Endothelial cell of umbilical vein (primary cell): ENCODE data around the gene CCL13. TPM values are rescaled to one million over a fixed set of nuclear protein-coding genes. Genes with fewer than 3 reads are reported as not detected.

Source experiments
- BruUV-seq: library from RNA; stranded (reverse); fragments of 400-500 nt; replicated peaks from 2 replicates; lab custom pipeline; 2021; lab: Mats Ljungman, UMichigan
- CTCF ChIA-PET: fragments of 300-600, 350-600 bp; sonication (Branson Sonifier 250); formaldehyde crosslinking; loops from one replicate; lab custom pipeline; 2021; ENCODE audit warnings: antibody characterized with exemption, inconsistent platforms; lab: Charles Lee
- POLR2A ChIA-PET: fragments of 300-600, 350-600 bp; sonication (Branson Sonifier 250); formaldehyde crosslinking; loops from one replicate; lab custom pipeline; 2021; ENCODE audit warnings: antibody characterized with exemption, inconsistent platforms; lab: Charles Lee
- DNase-seq: peaks from one replicate; pipeline ENCODE4 v3.0.0-alpha.2; 2011; ENCODE audit warnings: low read depth, low spot score
- FAIRE-seq: peaks from 2 replicates; lab custom pipeline; 2011; peaks lifted over from hg19 to GRCh38; lab: Jason Lieb, UNC
- H2AFZ ChIP-seq: 2 replicates; pipeline ENCODE4 v1.6.0; 2012; ENCODE audit warnings: low read depth, low read length, control low read depth, inconsistent platforms
- H3K27ac ChIP-seq: 2 replicates; pipeline ENCODE4 v1.5.1; 2011; ENCODE audit warnings: low read depth, mild to moderate bottlenecking, control low read depth, low read length, moderate library complexity; ENCODE audit not compliant: insufficient read depth
- H3K27me3 ChIP-seq, 2 experiments: 2 replicates each; pipeline versions ENCODE4 v1.6.0 to v1.6.1; 2011; ENCODE audit warnings: low read length in 2 of 2, mixed read lengths in 1 of 2; ENCODE audit not compliant: control insufficient read depth in 2 of 2, insufficient read depth in 2 of 2
- H3K36me3 ChIP-seq, 2 experiments: 2 replicates in 1 of 2; 3 replicates in 1 of 2; pipeline ENCODE4 v1.5.1; 2011; ENCODE audit warnings: low read length in 2 of 2, mild to moderate bottlenecking in 1 of 2, moderate library complexity in 1 of 2; ENCODE audit not compliant: control insufficient read depth in 2 of 2, insufficient read depth in 2 of 2; ENCODE audit errors: extremely low read depth in 1 of 2
- H3K4me1 ChIP-seq: 3 replicates; pipeline ENCODE4 v1.5.1; 2011; ENCODE audit warnings: mild to moderate bottlenecking, low read length; ENCODE audit not compliant: control insufficient read depth, insufficient read depth; ENCODE audit errors: extremely low read depth
- H3K4me2 ChIP-seq: 2 replicates; pipeline ENCODE4 v1.6.1; 2011; ENCODE audit warnings: low read length, control low read depth, mixed read lengths; ENCODE audit not compliant: insufficient read depth
- H3K4me3 ChIP-seq, 3 experiments: fragments of 200-600 bp in 1 of 3; sonication (generic), shearing (Covaris generic) in 1 of 3; replicated peaks in 1 of 3; 2 replicates each; pipeline ENCODE4 v1.5.1; 2011 to 2016; ENCODE audit warnings: control low read depth in 3 of 3, low read length in 3 of 3, mild to moderate bottlenecking in 2 of 3, inconsistent platforms in 1 of 3, low read depth in 1 of 3, moderate library complexity in 1 of 3; ENCODE audit not compliant: insufficient read depth in 1 of 3
- H3K79me2 ChIP-seq: 2 replicates; pipeline ENCODE4 v1.6.0; 2012; ENCODE audit warnings: low read length, inconsistent platforms; ENCODE audit not compliant: control insufficient read depth, insufficient read depth
- H3K9ac ChIP-seq: replicated peaks from 2 replicates; pipeline ENCODE3; 2011; ENCODE audit warnings: low read length, control low read depth; ENCODE audit not compliant: insufficient read depth; ENCODE audit errors: extremely low read depth
- H3K9me1 ChIP-seq: replicated peaks from 3 replicates; pipeline ENCODE4 v1.6.0; 2011; ENCODE audit warnings: mild to moderate bottlenecking, low read length; ENCODE audit not compliant: control insufficient read depth, insufficient read depth; ENCODE audit errors: extremely low read depth
- H3K9me3 ChIP-seq: replicated peaks from 2 replicates; pipeline ENCODE4 v1.5.1; 2012; ENCODE audit warnings: low read length, inconsistent platforms; ENCODE audit not compliant: control insufficient read depth, insufficient read depth
- H4K20me1 ChIP-seq: replicated peaks from 2 replicates; pipeline ENCODE3; 2011; ENCODE audit warnings: mild to moderate bottlenecking, low read length; ENCODE audit not compliant: control insufficient read depth, insufficient read depth; ENCODE audit errors: extremely low read depth
- FOS ChIP-seq: IDR thresholded peaks from 2 replicates; pipeline ENCODE4 v1.6.1; 2011; ENCODE audit warnings: mild to moderate bottlenecking, low read length, moderate library complexity, borderline replicate concordance; ENCODE audit not compliant: insufficient read depth
- GATA2 ChIP-seq: IDR thresholded peaks from 2 replicates; pipeline ENCODE4 v1.7.0; 2011; ENCODE audit warnings: low read depth, mild to moderate bottlenecking, moderate library complexity, mixed read lengths, low read length; ENCODE audit not compliant: insufficient read length, insufficient read depth
- JUN ChIP-seq: IDR thresholded peaks from 2 replicates; pipeline ENCODE4 v1.6.1; 2011; ENCODE audit warnings: borderline replicate concordance, low read depth; ENCODE audit not compliant: insufficient read length, insufficient read depth
- MYC ChIP-seq: IDR thresholded peaks from one replicate; pipeline ENCODE4 v1.6.1; 2011; ENCODE audit warnings: mild to moderate bottlenecking, low read depth, low read length
- POLR2A ChIP-seq: IDR thresholded peaks from 2 replicates; pipeline ENCODE4 v1.6.1; 2012; ENCODE audit warnings: low read depth, mild to moderate bottlenecking, control low read depth, low read length
- POLR2AphosphoS5 ChIP-seq: IDR thresholded peaks from 2 replicates; pipeline ENCODE4 v1.6.1; 2012; ENCODE audit warnings: low read depth, mild to moderate bottlenecking, control low read depth, low read length, moderate library complexity; ENCODE audit not compliant: insufficient read depth
- dilution Hi-C: fragments of 300-500 bp; cut with MboI; formaldehyde crosslinking; loops from one replicate; pipeline ENCODE4 v1.15.0; 2019; ENCODE audit warnings: low sequenced_read_pairs; ENCODE audit not compliant: extremely low pct_ligation_motif_present
- intact Hi-C: fragments of 100-400 bp; cut with micrococcal nuclease; formaldehyde crosslinking; loops from one replicate; pipeline ENCODE4 v1.10.0; 2022
- polyA plus RNA-seq, 4 experiments: library from polyadenylated mRNA; depleted of rRNA in 3 of 4; stranded (reverse) in 3 of 4; unstranded in 1 of 4; fragments of >200 nt; gene quantifications; 2 replicates each; pipeline versions ENCODE4 v1.2.1 to v1.2.3, GENCODE V29; 2011 to 2012; ENCODE audit warnings: missing spikeins in 1 of 4
- total RNA-seq: library from RNA; stranded (reverse); gene quantifications from 2 replicates; pipeline ENCODE4 v1.2.3, GENCODE V29; 2021
- TF ChIP-seq, protein P1 (sequence below), 2 donors: IDR thresholded peaks; 1 replicate in 1 of 2; 2 replicates in 1 of 2; pipeline ENCODE4 v1.5.1; 2011; ENCODE audit warnings: low read length in 2 of 2, mild to moderate bottlenecking in 2 of 2, moderate library complexity in 2 of 2, control low read depth in 1 of 2, inconsistent platforms in 1 of 2, low read depth in 1 of 2; ENCODE audit not compliant: insufficient read depth in 1 of 2; ENCODE audit errors: extremely low read depth in 1 of 2
- TF ChIP-seq, protein P2 (sequence below): IDR thresholded peaks from 2 replicates; pipeline ENCODE4 v1.6.1; 2011; ENCODE audit not compliant: insufficient read depth, insufficient read length

The CCL13 gene
- total and polyA plus RNA-seq, 2 donors (not counting 3 experiments of a cell fraction or from before 2014, with no cell fraction given) = not detected

DNA sequence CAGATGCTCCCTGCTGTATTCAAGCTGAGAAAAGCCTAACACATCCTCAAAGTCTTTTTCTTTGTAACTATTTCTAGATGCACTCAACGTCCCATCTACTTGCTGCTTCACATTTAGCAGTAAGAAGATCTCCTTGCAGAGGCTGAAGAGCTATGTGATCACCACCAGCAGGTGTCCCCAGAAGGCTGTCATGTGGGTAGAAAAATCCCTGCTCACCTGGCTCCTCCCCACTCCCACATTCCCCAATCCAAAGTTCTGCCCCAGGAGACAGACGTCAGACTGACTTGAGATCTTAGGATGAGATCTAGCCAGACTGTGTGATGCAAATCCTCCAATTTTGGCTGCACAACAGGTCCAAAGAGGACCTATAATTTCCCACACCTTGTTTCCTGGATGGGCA is 1.1 kb downstream of the CCL13 start:
- Histone ChIP-seq H3K9me3 (no peaks in the 10 kb centered on the region), H3K27ac (no peak overlapping the region), H3K27me3 (peaks cover 2 to 3% of the 10 kb centered on the region in 2 experiments), H4K20me1 (no peaks in the 10 kb centered on the region), H3K9me1 (no peaks in the 10 kb centered on the region), H3K9ac (no peak overlapping the region), H3K79me2 (no peaks in the 10 kb centered on the region), H3K4me3 (no peak overlapping the region), H2AFZ (no peak overlapping the region), H3K4me1 (peaks cover 2% of the 10 kb centered on the region), H3K4me2 (no peak overlapping the region), H3K36me3 (no peaks in the 10 kb centered on the region)
- FAIRE-seq (no peak), DNase-seq (no peak)
- TF ChIP-seq, protein P1, sequence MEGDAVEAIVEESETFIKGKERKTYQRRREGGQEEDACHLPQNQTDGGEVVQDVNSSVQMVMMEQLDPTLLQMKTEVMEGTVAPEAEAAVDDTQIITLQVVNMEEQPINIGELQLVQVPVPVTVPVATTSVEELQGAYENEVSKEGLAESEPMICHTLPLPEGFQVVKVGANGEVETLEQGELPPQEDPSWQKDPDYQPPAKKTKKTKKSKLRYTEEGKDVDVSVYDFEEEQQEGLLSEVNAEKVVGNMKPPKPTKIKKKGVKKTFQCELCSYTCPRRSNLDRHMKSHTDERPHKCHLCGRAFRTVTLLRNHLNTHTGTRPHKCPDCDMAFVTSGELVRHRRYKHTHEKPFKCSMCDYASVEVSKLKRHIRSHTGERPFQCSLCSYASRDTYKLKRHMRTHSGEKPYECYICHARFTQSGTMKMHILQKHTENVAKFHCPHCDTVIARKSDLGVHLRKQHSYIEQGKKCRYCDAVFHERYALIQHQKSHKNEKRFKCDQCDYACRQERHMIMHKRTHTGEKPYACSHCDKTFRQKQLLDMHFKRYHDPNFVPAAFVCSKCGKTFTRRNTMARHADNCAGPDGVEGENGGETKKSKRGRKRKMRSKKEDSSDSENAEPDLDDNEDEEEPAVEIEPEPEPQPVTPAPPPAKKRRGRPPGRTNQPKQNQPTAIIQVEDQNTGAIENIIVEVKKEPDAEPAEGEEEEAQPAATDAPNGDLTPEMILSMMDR (IDR thresholded peaks at IDR 0.05; ENCODE audit: extremely low read depth in 1 of 2, insufficient read depth in 1 of 2, low read depth in 1 of 2, low read length in 2 of 2) = no peak
- TF ChIP-seq POLR2A = no peak
- TF ChIP-seq POLR2AphosphoS5 = no peak
- TF ChIP-seq, protein P2, sequence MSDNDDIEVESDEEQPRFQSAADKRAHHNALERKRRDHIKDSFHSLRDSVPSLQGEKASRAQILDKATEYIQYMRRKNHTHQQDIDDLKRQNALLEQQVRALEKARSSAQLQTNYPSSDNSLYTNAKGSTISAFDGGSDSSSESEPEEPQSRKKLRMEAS = no peak
- TF ChIP-seq FOS = no peak
- no peak for TF ChIP-seq MYC
- no peak for TF ChIP-seq GATA2
- TF ChIP-seq JUN = no peak
- intact Hi-C loops = no loop called here
- no TSS peak for BruUV-seq
- POLR2A ChIA-PET = no interaction called here
- CTCF ChIA-PET = interaction anchor here (1.0 to 13.6 kb wide), 3 partner anchors 51 to 162 kb away, joined by 4 to 561 read pairs (median 24); no protein-coding TSS in a partner anchor
- dilution Hi-C loops = no loop called here
